Brain microvascular endothelial cell (primary cell): ENCODE results near the gene RBM26.

Experiments used
- DNase-seq: peaks from one replicate; pipeline ENCODE4 v3.0.0-alpha.2; 2020
- H3K27ac ChIP-seq: fragments of 250-450 bp; sonication (Bioruptor Pico); 2 replicates; pipeline ENCODE4 v1.5.1; 2020; ENCODE audit warnings: mild to moderate bottlenecking, moderate library complexity
- H3K27me3 ChIP-seq: fragments of 250-450 bp; sonication (Bioruptor Pico); replicated peaks from 2 replicates; pipeline ENCODE4 v1.5.1; 2020; ENCODE audit warnings: mild to moderate bottlenecking
- H3K36me3 ChIP-seq: fragments of 250-450 bp; sonication (Bioruptor Pico); replicated peaks from 2 replicates; pipeline ENCODE4 v1.5.1; 2020; ENCODE audit warnings: mild to moderate bottlenecking
- H3K4me3 ChIP-seq: 2 replicates; pipeline ENCODE4 v1.5.1; 2011; ENCODE audit warnings: low read depth, mild to moderate bottlenecking, control low read depth, low read length, moderate library complexity
- CTCF ChIP-seq: IDR thresholded peaks from 2 replicates; pipeline ENCODE4 v1.5.1; 2011; ENCODE audit warnings: low read depth, mild to moderate bottlenecking, moderate library complexity, low read length, control low read depth, inconsistent platforms; ENCODE audit errors: missing control alignments
- in situ Hi-C: cut with HindIII; loops from 2 replicates; pipeline ENCODE4 v1.10.0; 2017; ENCODE audit warnings: low sequenced_read_pairs, low pct_ligation_motif_present

Gene RBM26

GRCh38 chr13:79432086-79432485, 26.0 kb upstream of the RBM26 start:
- no peaks in the 10 kb centered on the region for H3K27me3 ChIP-seq
- in situ Hi-C loops, result loop anchor here (25.0 kb wide), 1 partner anchor 105 kb away; no protein-coding TSS in a partner anchor
- TF ChIP-seq CTCF, result no peak

GRCh38 chr13:79429309-79429708, 23.3 kb upstream of the RBM26 start:
- no peak for TF ChIP-seq CTCF
- in situ Hi-C loops, result loop anchor here (25.0 kb wide), 1 partner anchor 108 kb away; no protein-coding TSS in a partner anchor

More at GRCh38 chr13:79432086-79432485, 26.0 kb upstream of the RBM26 start:
- no peaks in the 10 kb centered on the region for H3K36me3 ChIP-seq
- no peak for DNase-seq
- H3K27ac ChIP-seq, result no peak overlapping the region
- H3K4me3 ChIP-seq, result no peak overlapping the region

GRCh38 chr13:79427883-79428282, 21.8 kb upstream of the RBM26 start:
- H3K27me3 ChIP-seq, result no peaks in the 10 kb centered on the region
- no peaks in the 10 kb centered on the region for H3K36me3 ChIP-seq
- no peak overlapping the region for H3K4me3 ChIP-seq
- no peak overlapping the region for H3K27ac ChIP-seq
- no peak for DNase-seq
- in situ Hi-C loops, result loop anchor here (25.0 kb wide), 1 partner anchor 109 kb away; no protein-coding TSS in a partner anchor
- TF ChIP-seq CTCF, result no peak

More at GRCh38 chr13:79429309-79429708, 23.3 kb upstream of the RBM26 start:
- DNase-seq, result no peak
- Histone ChIP-seq H3K4me3 (no peak overlapping the region), H3K27ac (no peak overlapping the region), H3K27me3 (no peaks in the 10 kb centered on the region), H3K36me3 (no peaks in the 10 kb centered on the region)

- no peak overlapping the region for H3K4me3 ChIP-seq
- in situ Hi-C loops, result loop anchor here (25.0 kb wide), 1 partner anchor 110 kb away; no protein-coding TSS in a partner anchor
These were observed 21.2 kb upstream of the RBM26 start for GRCh38 chr13:79427265-79427664.

GRCh38 chr13:79423801-79424642, 18.0 kb upstream of the RBM26 start:
- Histone ChIP-seq H3K27ac (no peak overlapping the region), H3K36me3 (no peaks in the 10 kb centered on the region), H3K4me3 (no peak overlapping the region), H3K27me3 (no peaks in the 10 kb centered on the region)
- TF ChIP-seq CTCF, result peak; percentile 57
- in situ Hi-C loops, result no loop called here
- DNase-seq, result no peak

More at GRCh38 chr13:79427265-79427664, 21.2 kb upstream of the RBM26 start:
- Histone ChIP-seq H3K27ac (no peak overlapping the region), H3K27me3 (no peaks in the 10 kb centered on the region), H3K36me3 (no peaks in the 10 kb centered on the region)
- no peak for DNase-seq
- no peak for TF ChIP-seq CTCF
